IPS-20b (cell line): Measurements from ENCODE around the gene TMEM119.
"Not testable (repeated sequence)": the region's sequence is repeated elsewhere in the genome, so short reads cannot be mapped to it uniquely, and the experiment has no call there.

Source experiments
- H3K27ac ChIP-seq: one replicate; pipeline ENCODE4 v1.5.1; 2013; ENCODE audit warnings: low read length
- H3K27me3 ChIP-seq: 2 replicates; pipeline ENCODE4 v1.6.1; 2013; ENCODE audit warnings: mild to moderate bottlenecking, low read length, inconsistent platforms; ENCODE audit not compliant: insufficient read depth
- H3K36me3 ChIP-seq: 2 replicates; pipeline ENCODE4 v1.6.1; 2013; ENCODE audit warnings: low read depth, mild to moderate bottlenecking, inconsistent platforms, low read length, moderate library complexity; ENCODE audit not compliant: insufficient read depth
- H3K4me1 ChIP-seq: 2 replicates; pipeline ENCODE4 v1.6.1; 2013; ENCODE audit warnings: mild to moderate bottlenecking, control low read depth, inconsistent platforms, low read length, moderate library complexity; ENCODE audit not compliant: insufficient read depth
- H3K4me3 ChIP-seq: 2 replicates; pipeline ENCODE4 v1.5.1; 2013; ENCODE audit warnings: mild to moderate bottlenecking, low read length, inconsistent platforms
- H3K9ac ChIP-seq: 2 replicates; pipeline ENCODE4 v1.6.1; 2013; ENCODE audit warnings: low read depth, mild to moderate bottlenecking, inconsistent platforms, low read length, moderate library complexity
- H3K9me3 ChIP-seq: 2 replicates; pipeline ENCODE4 v1.6.1; 2013; ENCODE audit warnings: mild to moderate bottlenecking, low read depth, low read length, inconsistent platforms; ENCODE audit not compliant: insufficient read depth

Gene TMEM119

GRCh38 chr12:108582978-108583770 lies 14.7 kb downstream of the TMEM119 start:
- H3K36me3 ChIP-seq = no peaks in the 10 kb centered on the region
- H3K9ac ChIP-seq = no peak overlapping the region
- H3K9me3 ChIP-seq = peaks cover 3% of the 10 kb centered on the region; the same call in 1 of the 2 replicates
- no peak overlapping the region for H3K27ac ChIP-seq
- H3K4me3 ChIP-seq = no peak overlapping the region
- no peaks in the 10 kb centered on the region for H3K27me3 ChIP-seq
- no peaks in the 10 kb centered on the region for H3K4me1 ChIP-seq

GRCh38 chr12:108582509-108582908 lies 15.4 kb downstream of the TMEM119 start:
- Histone ChIP-seq H3K27ac (no peak overlapping the region), H3K36me3 (no peaks in the 10 kb centered on the region), H3K4me1 (no peaks in the 10 kb centered on the region)

GRCh38 chr12:108581311-108582227 lies 16.3 kb downstream of the TMEM119 start:
- no peaks in the 10 kb centered on the region for H3K4me1 ChIP-seq
- H3K27ac ChIP-seq = no peak overlapping the region
- H3K9ac ChIP-seq = no peak overlapping the region
- H3K36me3 ChIP-seq = no peaks in the 10 kb centered on the region
- H3K9me3 ChIP-seq = peaks cover 3% of the 10 kb centered on the region; the same call in 1 of the 2 replicates
- no peak overlapping the region for H3K4me3 ChIP-seq
- no peaks in the 10 kb centered on the region for H3K27me3 ChIP-seq

More at GRCh38 chr12:108582509-108582908, 15.4 kb downstream of the TMEM119 start:
- H3K27me3 ChIP-seq = no peaks in the 10 kb centered on the region
- no peak overlapping the region for H3K4me3 ChIP-seq
- no peak overlapping the region; the same call in 1 of the 2 replicates for H3K9ac ChIP-seq
- peaks cover 3% of the 10 kb centered on the region; the same call in 1 of the 2 replicates for H3K9me3 ChIP-seq

- peaks cover 3% of the 10 kb centered on the region; the same call in 1 of the 2 replicates for H3K9me3 ChIP-seq
- no peaks in the 10 kb centered on the region for H3K36me3 ChIP-seq
- no peak overlapping the region for H3K27ac ChIP-seq
- no peak overlapping the region for H3K4me3 ChIP-seq
- H3K9ac ChIP-seq = no peak overlapping the region
- no peaks in the 10 kb centered on the region for H3K4me1 ChIP-seq
- no peaks in the 10 kb centered on the region for H3K27me3 ChIP-seq
These were observed 17.4 kb downstream of the TMEM119 start for GRCh38 chr12:108580531-108580930.

- Histone ChIP-seq H3K27ac (no peak overlapping the region), H3K4me3 (no peak overlapping the region), H3K36me3 (no peaks in the 10 kb centered on the region), H3K4me1 (no peaks in the 10 kb centered on the region), H3K9ac (no peak overlapping the region), H3K9me3 (peaks cover 3% of the 10 kb centered on the region; the same call in 1 of the 2 replicates), H3K27me3 (no peaks in the 10 kb centered on the region)
These were observed 19.1 kb downstream of the TMEM119 start for GRCh38 chr12:108578813-108579212.

GRCh38 chr12:108578264-108578663 lies 19.6 kb downstream of the TMEM119 start:
- Histone ChIP-seq H3K36me3 (no peaks in the 10 kb centered on the region), H3K4me3 (no peak overlapping the region), H3K9ac (no peak overlapping the region), H3K4me1 (no peaks in the 10 kb centered on the region), H3K9me3 (peaks cover 3% of the 10 kb centered on the region; the same call in 1 of the 2 replicates), H3K27ac (no peak overlapping the region), H3K27me3 (no peaks in the 10 kb centered on the region)

- Histone ChIP-seq H3K36me3 (no peaks in the 10 kb centered on the region), H3K9me3 (peaks cover 3% of the 10 kb centered on the region; the same call in 1 of the 2 replicates), H3K27ac (no peak overlapping the region), H3K4me3 (no peak overlapping the region), H3K4me1 (no peaks in the 10 kb centered on the region), H3K27me3 (no peaks in the 10 kb centered on the region), H3K9ac (no peak overlapping the region)
These were observed 20.4 kb downstream of the TMEM119 start for GRCh38 chr12:108577458-108577857.

GRCh38 chr12:108576660-108577234 lies 21.1 kb downstream of the TMEM119 start:
- H3K4me3 ChIP-seq = no peak overlapping the region
- no peak overlapping the region for H3K9ac ChIP-seq
- no peaks in the 10 kb centered on the region for H3K27me3 ChIP-seq
- H3K27ac ChIP-seq = no peak overlapping the region
- no peaks in the 10 kb centered on the region for H3K4me1 ChIP-seq
- H3K9me3 ChIP-seq = peaks cover 3% of the 10 kb centered on the region; the same call in 1 of the 2 replicates
- no peaks in the 10 kb centered on the region for H3K36me3 ChIP-seq

GRCh38 chr12:108575199-108575912 lies 22.5 kb downstream of the TMEM119 start:
- Histone ChIP-seq H3K9me3 (peaks cover 3% of the 10 kb centered on the region; the same call in 1 of the 2 replicates), H3K27me3 (no peaks in the 10 kb centered on the region), H3K36me3 (no peaks in the 10 kb centered on the region), H3K9ac (no peak overlapping the region), H3K4me1 (no peaks in the 10 kb centered on the region), H3K4me3 (no peak overlapping the region), H3K27ac (no peak overlapping the region)

GRCh38 chr12:108574276-108574675 lies 23.6 kb downstream of the TMEM119 start:
- H3K9me3 ChIP-seq, H3K9ac ChIP-seq, H3K27me3 ChIP-seq, H3K4me1 ChIP-seq, H3K27ac ChIP-seq, H3K36me3 ChIP-seq, H3K4me3 ChIP-seq: not testable (repeated sequence)

- no peak overlapping the region for H3K4me3 ChIP-seq
- H3K27ac ChIP-seq = no peak overlapping the region
- H3K4me1 ChIP-seq = no peaks in the 10 kb centered on the region
- no peaks in the 10 kb centered on the region for H3K27me3 ChIP-seq
- H3K9ac ChIP-seq = no peak overlapping the region
- peaks cover 8% of the 10 kb centered on the region for H3K36me3 ChIP-seq
- H3K9me3 ChIP-seq = no peaks in the 10 kb centered on the region
These were observed 24.6 kb downstream of the TMEM119 start for GRCh38 chr12:108573317-108573716.
